Neural cell (in vitro differentiated cells): ENCODE data around the gene SLIRP. TPM values are rescaled to one million over a fixed set of nuclear protein-coding genes. Genes with fewer than 3 reads are reported as not detected.

ENCODE experiments used
- H2AFZ ChIP-seq: fragments of 200-600, 300-800 bp; sonication (generic), shearing (Covaris generic); 2 replicates; pipeline ENCODE4 v1.6.0; 2014; ENCODE audit warnings: low read depth, mild to moderate bottlenecking, antibody characterized with exemption, low read length, moderate library complexity
- H3F3A ChIP-seq: fragments of 200-600 bp; shearing (Covaris generic); 2 replicates; pipeline ENCODE4 v1.6.1; 2016; ENCODE audit warnings: mild to moderate bottlenecking, moderate library complexity, mixed read lengths, antibody characterized with exemption, low read length; ENCODE audit not compliant: insufficient read depth, poor library complexity, severe bottlenecking
- H3K27ac ChIP-seq: fragments of 200-600, 300-800 bp; sonication (generic), shearing (Covaris generic); 2 replicates; pipeline ENCODE4 v1.5.1; 2014; ENCODE audit warnings: mild to moderate bottlenecking, low read length, moderate library complexity
- H3K27me3 ChIP-seq: fragments of 300-800, 200-600 bp; sonication (generic), shearing (Covaris generic); 2 replicates; pipeline ENCODE4 v1.6.0; 2014; ENCODE audit warnings: mild to moderate bottlenecking, low read depth, low read length, moderate library complexity; ENCODE audit not compliant: insufficient read depth
- H3K36me3 ChIP-seq: fragments of 300-800, 200-600 bp; sonication (generic), shearing (Covaris generic); 2 replicates; pipeline ENCODE4 v1.5.1; 2014; ENCODE audit warnings: mild to moderate bottlenecking, antibody characterized with exemption, low read length, moderate library complexity; ENCODE audit not compliant: insufficient read depth
- H3K4me2 ChIP-seq: fragments of 300-800, 200-600 bp; sonication (generic), shearing (Covaris generic); 2 replicates; pipeline ENCODE4 v1.6.0; 2014; ENCODE audit warnings: mild to moderate bottlenecking, low read length
- H3K4me3 ChIP-seq: fragments of 300-800, 200-600 bp; sonication (generic), shearing (Covaris generic); 2 replicates; pipeline ENCODE4 v1.5.1; 2014; ENCODE audit warnings: mild to moderate bottlenecking, low read length, moderate library complexity
- H3K79me2 ChIP-seq: fragments of 200-600 bp; shearing (Covaris generic); replicated peaks from 2 replicates; pipeline ENCODE4 v1.6.0; 2014; ENCODE audit warnings: mild to moderate bottlenecking, low read length, moderate library complexity; ENCODE audit not compliant: insufficient read depth
- H3K9ac ChIP-seq: fragments of 300-800, 200-600 bp; sonication (generic), shearing (Covaris generic); 2 replicates; pipeline ENCODE4 v1.6.1; 2016; ENCODE audit warnings: mild to moderate bottlenecking, low read length, mixed read lengths
- H3K9me2 ChIP-seq: fragments of 200-600 bp; shearing (Covaris generic); 2 replicates; pipeline ENCODE4 v1.6.1; 2016; ENCODE audit warnings: mild to moderate bottlenecking, low read length, mixed read lengths; ENCODE audit not compliant: insufficient read depth
- H3K9me3 ChIP-seq: fragments of 200-600, 300-800 bp; sonication (generic), shearing (Covaris generic); 2 replicates; pipeline ENCODE4 v1.6.1; 2016; ENCODE audit warnings: mild to moderate bottlenecking, mixed run types, low read length, moderate library complexity, mixed read lengths
- H4K20me1 ChIP-seq: fragments of 200-600 bp; shearing (Covaris generic); 2 replicates; pipeline ENCODE4 v1.6.1; 2016; ENCODE audit warnings: mild to moderate bottlenecking, mixed run types; ENCODE audit not compliant: insufficient read depth
- CTCF ChIP-seq: fragments of 450-650 bp; IDR thresholded peaks from 2 replicates; pipeline ENCODE4 v1.5.1; 2014; ENCODE audit warnings: antibody characterized with exemption, mild to moderate bottlenecking, moderate library complexity; ENCODE audit not compliant: poor library complexity, severe bottlenecking
- EP300 ChIP-seq: fragments of 450-650 bp; conservative IDR thresholded peaks from 2 replicates; pipeline ENCODE4 v1.6.1; 2014; ENCODE audit warnings: antibody characterized with exemption, mild to moderate bottlenecking, moderate library complexity; ENCODE audit not compliant: poor library complexity, severe bottlenecking
- EZH2 ChIP-seq: fragments of 200-600, 300-800 bp; shearing (Covaris generic), sonication (generic); IDR thresholded peaks from 2 replicates; pipeline ENCODE4 v1.6.1; 2014; ENCODE audit warnings: antibody characterized with exemption, low read length, borderline replicate concordance, mild to moderate bottlenecking; ENCODE audit not compliant: insufficient read depth, poor library complexity, severe bottlenecking
- MXI1 ChIP-seq: fragments of 450-650 bp; conservative IDR thresholded peaks from 2 replicates; pipeline ENCODE4 v1.6.1; 2014; ENCODE audit warnings: antibody characterized with exemption, mild to moderate bottlenecking; ENCODE audit not compliant: poor library complexity, severe bottlenecking
- POLR2AphosphoS5 ChIP-seq: IDR thresholded peaks from 2 replicates; pipeline ENCODE4 v1.6.1; 2012
- RAD21 ChIP-seq: fragments of 450-650 bp; conservative IDR thresholded peaks from 2 replicates; pipeline ENCODE4 v1.6.1; 2014; ENCODE audit warnings: antibody characterized with exemption, mild to moderate bottlenecking, moderate library complexity
- REST ChIP-seq: IDR thresholded peaks from 2 replicates; pipeline ENCODE4 v1.6.1; 2012; ENCODE audit warnings: borderline replicate concordance
- SMC3 ChIP-seq: fragments of 450-650 bp; conservative IDR thresholded peaks from 2 replicates; pipeline ENCODE4 v1.6.1; 2014; ENCODE audit warnings: antibody characterized with exemption, mild to moderate bottlenecking, moderate library complexity; ENCODE audit not compliant: poor library complexity
- TAF1 ChIP-seq: IDR thresholded peaks from 2 replicates; pipeline ENCODE4 v1.6.1; 2012; ENCODE audit warnings: low read depth
- polyA plus RNA-seq: library from polyadenylated mRNA; depleted of rRNA; stranded (reverse); fragments of >200 nt; gene quantifications from 2 replicates; pipeline ENCODE4 v1.2.3, GENCODE V29; 2014

Gene SLIRP
- polyA plus RNA-seq, 1 donor from 2014 or later: 697 TPM

DNA sequence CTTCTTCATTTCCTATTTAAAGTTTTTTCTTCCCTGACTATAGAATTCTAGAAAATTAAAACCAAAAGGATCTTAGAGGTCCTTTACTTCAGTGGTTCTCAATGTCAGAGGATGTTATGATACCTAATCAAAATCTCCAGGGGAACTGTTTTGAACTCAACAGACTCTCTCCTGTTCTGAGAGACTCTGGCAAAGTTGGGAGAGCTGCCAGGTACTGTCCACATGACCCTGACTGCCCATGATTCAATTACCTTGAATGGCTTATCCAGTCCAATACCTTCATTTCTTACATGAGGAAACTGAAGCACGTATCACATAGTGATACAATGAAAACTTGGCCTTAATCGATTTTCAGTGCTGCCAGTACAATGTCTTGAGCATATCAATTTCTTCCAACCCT, 16.6 kb upstream of the SLIRP start:
- H3K4me3 ChIP-seq: no peak overlapping the region

GRCh38 chr14:77707355-77707723, 564 bp upstream of the SLIRP start:
- H3K27me3 ChIP-seq: no peaks in the 10 kb centered on the region
- peaks cover 49% of the 10 kb centered on the region for H3K79me2 ChIP-seq
- H3K36me3 ChIP-seq: no peaks in the 10 kb centered on the region
- H3K9me3 ChIP-seq: no peaks in the 10 kb centered on the region
- peak overlapping the region; percentile 75 for H2AFZ ChIP-seq
- H3K4me2 ChIP-seq: peak overlapping the region; percentile 98
- peak overlapping the region; percentile 74 for H3K9ac ChIP-seq
- TF ChIP-seq RAD21 (peak; percentile 66), CTCF (peak; percentile 67), POLR2AphosphoS5 (no peak), SMC3 (peak; percentile 67)
- H3K9me2 ChIP-seq: no peaks in the 10 kb centered on the region
- H3K4me3 ChIP-seq: peak overlapping the region; percentile 71
- H4K20me1 ChIP-seq: no peaks in the 10 kb centered on the region
- peak overlapping the region; percentile 75 for H3K27ac ChIP-seq
- H3F3A ChIP-seq: no peaks in the 10 kb centered on the region

More for the DNA sequence above, 16.6 kb upstream of the SLIRP start:
- Histone ChIP-seq H3F3A (no peaks in the 10 kb centered on the region), H3K9me3 (no peaks in the 10 kb centered on the region), H3K27me3 (no peaks in the 10 kb centered on the region), H3K9me2 (no peaks in the 10 kb centered on the region), H3K79me2 (no peaks in the 10 kb centered on the region), H3K9ac (no peak overlapping the region), H2AFZ (no peak overlapping the region), H3K4me2 (no peak overlapping the region), H3K27ac (no peak overlapping the region), H4K20me1 (no peaks in the 10 kb centered on the region), H3K36me3 (no peaks in the 10 kb centered on the region)
- TF ChIP-seq TAF1 (no peak), EP300 (no peak), EZH2 (no peak)

GRCh38 chr14:77708749-77709148, 846 bp downstream of the SLIRP start:
- Histone ChIP-seq H3K4me3 (peak overlapping the region; percentile 71), H3K4me2 (peak overlapping the region; percentile 74), H3K27me3 (no peaks in the 10 kb centered on the region), H3K9me2 (no peaks in the 10 kb centered on the region), H3F3A (no peaks in the 10 kb centered on the region), H3K36me3 (peaks cover 3% of the 10 kb centered on the region), H4K20me1 (no peaks in the 10 kb centered on the region), H3K79me2 (peaks cover 53% of the 10 kb centered on the region), H3K9me3 (no peaks in the 10 kb centered on the region), H3K27ac (no peak overlapping the region), H3K9ac (peak overlapping the region; percentile 74), H2AFZ (peak overlapping the region; percentile 65)
- TF ChIP-seq RAD21 (no peak), POLR2AphosphoS5 (no peak), TAF1 (no peak), EZH2 (no peak), MXI1 (no peak), REST (no peak), EP300 (no peak), CTCF (no peak), SMC3 (no peak)
